NCI-H1694 (cell line): ENCODE data around the gene IL15.
"Not testable (repeated sequence)": the region's sequence is repeated elsewhere in the genome, so short reads cannot be mapped to it uniquely, and the experiment has no call there.

ENCODE experiments used
- DNase-seq: peaks from one replicate; lab custom pipeline; 2025; lab: John Stamatoyannopoulos, UW

Gene IL15, protein sequence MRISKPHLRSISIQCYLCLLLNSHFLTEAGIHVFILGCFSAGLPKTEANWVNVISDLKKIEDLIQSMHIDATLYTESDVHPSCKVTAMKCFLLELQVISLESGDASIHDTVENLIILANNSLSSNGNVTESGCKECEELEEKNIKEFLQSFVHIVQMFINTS

DNA sequence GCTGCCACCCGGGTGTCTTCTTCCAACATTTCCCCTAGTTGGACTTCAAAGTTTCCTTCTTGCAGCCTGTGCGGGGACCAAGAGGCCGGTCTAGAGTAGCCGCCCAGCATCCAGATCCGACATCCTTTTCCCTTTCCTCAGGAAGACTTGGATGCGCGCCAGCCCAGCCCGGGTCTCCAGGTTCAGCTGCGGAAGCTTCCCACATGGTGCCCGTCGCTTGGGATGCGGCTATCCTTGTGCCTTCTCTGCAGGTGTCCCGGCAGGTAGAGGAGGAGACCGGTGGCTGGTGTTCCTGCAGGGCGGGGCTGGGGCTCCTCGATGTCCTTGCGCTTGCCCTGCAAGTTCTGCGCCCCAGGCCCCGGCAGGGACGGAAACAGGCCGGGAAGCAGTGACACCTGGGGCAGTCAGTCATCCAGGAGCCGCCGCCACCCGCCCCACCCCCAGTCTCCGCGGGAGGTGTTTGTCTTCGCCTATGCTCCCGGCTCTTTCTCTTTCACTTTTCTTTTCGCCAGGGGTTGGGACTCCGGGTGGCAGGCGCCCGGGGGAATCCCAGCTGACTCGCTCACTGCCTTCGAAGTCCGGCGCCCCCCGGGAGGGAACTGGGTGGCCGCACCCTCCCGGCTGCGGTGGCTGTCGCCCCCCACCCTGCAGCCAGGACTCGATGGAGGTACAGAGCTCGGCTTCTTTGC, at the start of gene IL15:
Gene IL15 (plus strand): TSS at position 502 of the 689 bp plus-strand sequence. CDS start 82,882 bp downstream, outside the sequence.
- DNase-seq: no peak

DNA sequence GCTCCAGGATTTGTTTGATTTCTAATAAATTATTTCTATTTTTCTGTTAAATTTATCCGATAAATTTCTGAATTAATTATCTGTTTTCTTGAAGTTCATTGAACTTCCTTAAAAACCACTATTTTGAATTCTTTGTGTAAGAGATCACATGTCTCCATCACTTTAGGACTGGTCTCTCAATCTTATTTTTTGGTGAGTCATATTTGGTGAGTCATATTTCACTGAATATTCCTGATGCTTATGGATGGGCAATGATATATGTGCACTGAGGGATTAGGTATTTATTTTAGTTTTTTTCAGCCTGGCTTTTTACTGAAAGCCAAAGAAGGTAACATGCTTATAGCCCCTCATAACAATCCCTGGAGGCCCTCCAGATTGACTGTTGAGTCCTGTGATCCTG, 48.5 kb upstream of the IL15 start:
- no peak for DNase-seq

DNA sequence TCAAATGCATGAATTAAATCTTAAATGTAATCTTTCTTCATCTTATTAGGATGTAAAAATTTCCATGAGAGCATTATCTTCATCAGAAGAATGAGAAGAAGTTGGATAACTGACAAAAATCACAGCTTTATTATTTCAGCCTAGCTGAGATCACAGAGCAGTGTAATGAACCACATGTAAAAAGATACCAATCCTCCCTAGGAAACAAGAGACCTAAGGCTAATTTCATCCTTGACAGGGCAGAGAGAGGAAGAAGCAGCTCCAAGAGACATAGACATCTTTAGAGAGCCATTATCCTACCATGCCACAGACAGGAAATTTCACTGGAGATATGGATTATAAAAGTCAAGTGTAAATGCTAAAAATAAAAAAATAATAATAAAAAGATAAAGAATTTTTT, 40.9 kb upstream of the IL15 start:
- no peak for DNase-seq

DNA sequence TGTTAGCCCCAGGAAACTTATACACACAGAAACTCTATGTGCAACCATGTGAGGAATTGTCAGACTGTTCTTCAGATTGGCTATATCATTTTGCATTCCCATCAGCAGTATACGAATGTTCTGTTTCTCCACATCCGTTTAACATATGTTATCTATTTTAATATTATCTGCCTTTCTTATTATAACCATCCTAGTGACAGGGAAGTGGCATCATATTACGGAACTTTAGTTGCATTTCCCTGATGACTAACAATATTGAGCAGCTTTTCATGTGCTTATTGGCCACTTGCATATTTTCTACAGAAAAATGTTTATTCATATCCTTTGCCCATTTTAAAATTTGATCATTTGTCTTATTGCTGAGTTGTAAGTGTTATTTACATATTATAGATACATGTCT, 36.5 kb upstream of the IL15 start:
- no peak for DNase-seq

DNA sequence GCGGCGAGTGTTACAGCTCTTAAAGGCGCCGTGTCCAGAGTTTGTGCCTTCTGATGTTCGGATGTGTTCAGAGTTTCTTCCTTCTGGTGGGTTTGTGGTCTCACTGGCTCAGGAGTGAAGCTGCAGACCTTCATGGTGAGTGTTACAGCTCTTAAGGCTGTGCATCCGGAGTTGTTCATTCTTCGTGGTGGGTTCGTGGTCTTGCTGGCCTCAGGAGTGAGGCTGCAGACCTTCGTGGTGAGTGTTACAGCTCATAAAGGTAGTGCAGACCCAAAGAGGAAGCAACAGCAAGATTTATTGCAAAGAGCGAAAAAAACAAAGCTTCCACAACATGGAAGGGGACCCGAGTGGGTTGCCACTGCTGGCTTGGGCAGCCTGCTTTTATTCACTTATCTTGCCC, 31.7 kb upstream of the IL15 start:
- DNase-seq: not testable (repeated sequence)

DNA sequence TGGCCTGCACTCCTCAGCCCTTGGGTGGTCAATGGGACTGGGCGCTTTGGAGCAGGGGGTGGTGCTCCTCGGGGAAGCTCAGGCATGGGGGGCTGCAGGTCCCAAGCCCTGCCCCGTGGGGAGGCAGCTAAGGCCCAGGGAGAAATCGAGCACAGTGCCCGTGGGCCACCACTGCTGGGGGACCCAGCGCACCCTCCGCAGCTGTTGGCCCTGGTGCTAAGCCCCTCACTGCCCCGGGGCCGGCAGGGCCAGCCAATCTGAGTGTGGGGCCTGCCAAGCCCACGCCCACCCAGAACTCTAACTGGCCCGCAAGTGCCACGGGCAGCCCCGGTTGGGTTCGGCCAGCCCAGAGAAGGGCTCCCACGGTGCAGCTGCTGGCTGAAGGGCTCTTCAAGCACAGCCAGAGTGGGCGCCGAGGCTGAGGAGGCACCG, 30.9 kb upstream of the IL15 start:
- no peak for DNase-seq

DNA sequence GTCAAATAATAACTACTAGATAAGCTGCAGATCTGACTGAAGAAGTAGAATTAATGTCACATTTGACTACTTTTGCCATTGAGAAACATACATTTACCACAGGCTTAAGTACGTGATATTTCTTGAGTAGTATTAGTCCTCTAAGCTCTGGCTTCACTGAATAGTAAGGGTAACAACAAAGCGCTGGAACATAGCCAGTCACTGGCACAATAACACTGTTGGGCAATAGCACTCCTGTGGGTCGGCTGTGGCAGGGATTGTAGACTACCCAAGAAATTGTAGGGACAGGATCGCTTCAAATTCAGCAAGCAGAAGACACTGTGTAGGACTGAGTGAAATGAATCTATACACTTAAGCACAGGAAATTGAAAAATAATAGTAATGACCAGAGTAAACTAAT, 27.1 kb upstream of the IL15 start:
- DNase-seq: no peak

DNA sequence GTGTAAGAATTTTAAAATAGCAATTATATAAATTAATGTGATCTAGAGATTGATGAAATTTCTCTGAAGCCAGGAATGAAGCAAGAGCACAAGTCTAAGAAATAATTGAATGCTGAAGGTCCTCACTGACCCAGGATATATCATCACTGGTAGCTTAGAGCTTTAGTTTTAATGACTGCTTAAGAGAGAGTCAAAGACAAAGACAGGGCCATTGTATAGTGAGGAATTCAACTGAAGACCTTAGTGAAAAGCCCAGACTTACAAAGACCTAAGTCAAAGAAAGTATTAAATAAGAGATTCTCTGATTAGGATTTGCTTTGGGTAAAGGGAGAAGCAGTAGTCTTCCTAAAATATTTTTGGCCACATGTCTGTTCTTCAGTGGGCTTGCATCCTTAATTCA, 26.0 kb upstream of the IL15 start:
- DNase-seq: no peak

DNA sequence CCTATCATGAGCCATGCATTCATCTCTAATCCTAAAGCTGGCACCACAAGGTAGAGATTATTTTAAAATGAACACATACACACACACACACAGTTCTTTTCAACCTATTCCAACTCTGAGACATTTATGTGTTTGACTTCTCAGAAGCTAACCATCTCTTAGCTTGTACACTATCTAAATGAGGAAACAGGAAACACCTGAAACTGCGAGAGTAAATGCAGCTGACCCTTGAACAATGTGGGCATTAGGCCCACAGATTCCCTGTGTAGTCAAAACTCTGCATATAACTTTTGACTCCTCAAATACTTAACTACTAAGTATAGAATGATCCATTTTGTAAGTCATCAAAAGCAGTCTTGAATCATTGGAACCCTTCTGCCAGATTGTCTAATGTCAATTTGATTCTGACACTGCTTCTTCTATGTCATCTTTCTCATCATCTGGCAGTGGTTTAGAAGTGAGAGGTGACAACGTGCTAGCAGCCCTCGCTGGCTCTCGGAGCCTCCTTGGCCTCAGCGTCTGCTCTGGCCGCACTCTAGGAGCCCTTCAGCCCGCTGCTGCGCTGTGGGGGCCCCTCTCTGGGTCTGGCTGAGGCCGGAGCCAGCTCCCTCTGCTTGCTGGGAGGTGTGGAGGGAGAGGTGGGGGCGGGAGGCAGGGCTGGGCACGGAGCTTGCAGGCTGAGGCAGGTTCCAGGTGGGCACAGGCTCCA, 21.4 kb upstream of the IL15 start:
- no peak for DNase-seq

DNA sequence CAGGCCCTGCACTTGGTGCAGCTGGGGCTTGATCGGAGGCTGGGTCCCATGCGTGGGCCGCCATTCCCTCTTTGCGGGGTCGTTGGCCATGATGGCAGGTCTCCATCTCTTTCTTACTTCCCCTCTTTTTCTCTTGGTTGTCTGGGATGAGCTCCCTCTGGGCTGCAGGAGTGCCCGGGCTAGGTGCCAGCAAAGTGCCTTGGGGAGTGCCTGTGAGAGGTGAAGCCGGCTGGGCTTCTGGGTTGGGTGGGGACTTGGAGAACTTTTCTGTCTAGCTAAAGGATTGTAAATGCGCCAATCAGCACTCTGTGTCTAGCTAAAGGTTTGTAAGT, 20.8 kb upstream of the IL15 start:
- not testable (repeated sequence) for DNase-seq

DNA sequence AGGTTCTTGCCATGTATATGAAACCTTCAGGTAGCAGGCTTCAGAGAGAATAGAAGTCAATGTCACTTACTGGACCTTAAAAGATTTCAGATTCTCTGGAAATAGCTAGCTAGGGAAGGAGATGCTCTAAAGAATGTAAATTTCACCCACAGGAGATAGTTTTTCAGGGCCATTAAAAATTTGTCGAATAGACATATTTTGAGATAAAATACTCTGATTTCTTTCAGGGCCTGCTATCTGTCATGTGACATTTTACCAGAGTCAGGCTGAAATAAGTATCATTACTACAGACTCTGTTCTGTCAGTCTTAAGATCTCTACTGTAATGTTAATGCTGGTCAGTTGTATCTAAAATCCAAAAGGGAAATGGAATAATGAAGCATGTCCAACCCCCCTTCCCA, 15.7 kb upstream of the IL15 start:
- no peak for DNase-seq

DNA sequence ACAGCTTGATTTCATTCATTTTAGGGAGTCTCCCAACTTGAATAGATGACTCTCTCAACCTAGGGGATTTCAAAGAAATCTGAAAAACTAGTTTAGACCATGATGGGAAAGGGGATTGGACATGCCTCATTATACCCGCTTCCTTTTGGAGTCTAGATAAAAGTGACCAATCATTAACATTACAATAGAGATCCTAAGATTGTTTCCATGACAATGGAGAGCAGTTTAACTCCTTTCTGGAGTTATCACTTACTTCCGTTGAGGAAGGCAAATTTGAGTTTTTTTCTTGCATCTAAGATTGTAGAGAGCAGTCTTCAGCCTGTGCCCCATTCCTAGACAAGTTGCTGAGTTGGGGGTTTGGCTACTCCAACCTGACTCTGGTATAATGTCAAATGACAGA, 11.4 kb upstream of the IL15 start:
- DNase-seq: no peak

DNA sequence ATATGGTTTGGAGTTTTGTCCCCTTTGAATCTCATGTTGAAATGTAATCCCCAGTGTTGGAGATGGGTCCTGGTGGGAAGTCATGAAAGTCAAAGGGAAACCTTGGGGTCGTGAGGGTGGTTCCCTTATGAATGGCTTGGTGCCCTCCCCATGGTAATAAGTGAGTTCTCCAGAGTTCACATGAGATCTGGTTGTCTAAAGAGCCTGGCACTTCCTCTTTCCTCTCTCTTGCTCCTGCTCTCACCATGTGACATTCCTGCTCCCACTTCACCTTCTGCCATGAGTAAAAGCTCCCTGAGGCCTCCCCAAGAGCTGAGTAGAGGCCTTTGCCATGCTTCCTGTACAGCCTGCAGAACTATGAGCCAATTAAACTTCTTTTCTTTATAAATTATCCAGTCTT, 5.5 kb upstream of the IL15 start:
- no peak for DNase-seq

DNA sequence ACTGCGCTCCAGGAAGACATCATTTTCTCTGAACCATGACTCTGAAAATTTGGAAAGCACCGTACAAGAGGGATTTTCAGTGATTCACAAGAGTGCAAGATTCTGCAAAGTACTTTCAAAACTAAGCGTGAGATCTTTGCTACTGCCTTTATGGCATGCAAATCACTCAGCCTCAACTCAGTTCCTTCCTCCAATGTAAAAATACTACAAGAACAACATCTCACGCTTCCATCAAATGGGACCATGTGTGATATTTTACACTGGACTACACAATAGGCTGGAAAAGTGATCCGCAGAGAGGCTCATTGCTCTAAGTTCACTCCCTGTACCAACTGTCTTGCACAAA, 674 bp upstream of the IL15 start:
- no peak for DNase-seq

DNA sequence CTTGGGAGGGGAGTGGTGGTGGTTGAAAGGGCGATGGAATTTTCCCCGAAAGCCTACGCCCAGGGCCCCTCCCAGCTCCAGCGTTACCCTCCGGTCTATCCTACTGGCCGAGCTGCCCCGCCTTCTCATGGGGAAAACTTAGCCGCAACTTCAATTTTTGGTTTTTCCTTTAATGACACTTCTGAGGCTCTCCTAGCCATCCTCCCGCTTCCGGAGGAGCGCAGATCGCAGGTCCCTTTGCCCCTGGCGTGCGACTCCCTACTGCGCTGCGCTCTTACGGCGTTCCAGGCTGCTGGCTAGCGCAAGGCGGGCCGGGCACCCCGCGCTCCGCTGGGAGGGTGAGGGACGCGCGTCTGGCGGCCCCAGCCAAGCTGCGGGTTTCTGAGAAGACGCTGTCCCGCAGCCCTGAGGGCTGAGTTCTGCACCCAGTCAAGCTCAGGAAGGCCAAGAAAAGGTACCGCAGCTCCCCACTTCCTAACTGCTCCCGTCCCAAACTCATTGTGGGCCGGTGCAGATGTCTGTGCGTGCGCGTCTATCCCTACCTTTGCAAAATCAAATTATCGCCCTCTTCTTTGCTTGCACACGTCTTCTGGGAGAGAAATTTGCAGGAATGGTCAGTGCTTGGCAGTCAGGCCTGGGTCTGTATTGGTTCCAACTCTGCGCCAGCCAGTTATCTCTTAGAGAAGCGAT, 533 bp downstream of the IL15 start:
- no peak for DNase-seq

DNA sequence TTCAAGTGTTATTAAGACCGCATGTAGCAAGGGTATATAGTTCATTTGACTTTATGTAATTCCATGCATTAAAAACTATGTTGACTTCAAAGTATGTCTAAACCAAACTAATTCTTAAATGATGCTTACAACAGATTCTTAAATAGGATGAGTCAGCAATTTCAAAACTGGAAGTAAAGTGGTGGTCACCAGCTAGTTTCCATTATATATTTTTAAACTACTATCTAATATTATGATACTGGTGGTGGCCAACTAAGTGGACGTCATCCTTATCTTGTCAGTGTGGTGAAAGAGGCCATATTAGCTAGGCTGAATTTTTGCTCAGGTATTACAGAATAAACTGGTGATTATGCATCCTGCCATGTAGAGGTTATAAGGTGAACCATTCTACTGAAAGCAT, 1.2 kb downstream of the IL15 start:
- DNase-seq: no peak

DNA sequence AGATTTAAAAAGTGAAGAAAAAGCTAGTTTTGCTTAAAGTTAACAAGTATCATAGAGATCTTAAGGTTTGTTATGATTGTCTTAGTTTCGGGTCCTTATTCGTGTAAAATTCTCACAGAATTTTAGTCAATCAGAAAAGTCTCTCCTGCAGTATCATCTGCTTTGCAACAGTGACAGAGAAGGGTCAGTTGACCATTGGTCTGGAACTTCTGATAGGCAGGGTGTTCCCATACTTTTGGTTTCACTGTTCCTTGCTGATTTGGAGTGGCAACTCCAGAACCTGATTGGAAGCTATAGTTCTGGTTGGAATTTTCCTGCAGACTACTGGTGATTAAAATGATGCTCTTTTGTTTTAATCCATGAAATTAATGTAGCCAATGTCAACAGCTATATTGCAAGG, 1.8 kb downstream of the IL15 start:
- DNase-seq: no peak

DNA sequence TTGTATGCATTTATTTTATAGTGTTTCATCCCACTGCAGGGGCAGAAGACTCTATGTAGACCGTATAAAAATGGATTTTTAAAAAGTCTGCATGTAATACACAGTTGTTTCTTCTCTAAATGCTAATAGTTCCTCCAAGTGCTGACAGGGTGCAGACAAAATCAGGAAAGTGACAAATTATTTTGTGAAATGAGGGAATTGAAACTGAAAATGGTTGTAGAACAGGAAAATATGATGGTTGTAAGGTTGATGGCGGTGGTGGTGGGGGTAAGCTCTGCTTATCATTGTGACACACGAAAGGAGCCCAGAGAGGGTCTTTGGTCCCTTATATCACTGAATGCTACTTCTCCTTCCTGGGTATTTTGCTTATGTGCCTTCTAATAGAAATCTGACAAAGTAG, 4.3 kb downstream of the IL15 start:
- no peak for DNase-seq

DNA sequence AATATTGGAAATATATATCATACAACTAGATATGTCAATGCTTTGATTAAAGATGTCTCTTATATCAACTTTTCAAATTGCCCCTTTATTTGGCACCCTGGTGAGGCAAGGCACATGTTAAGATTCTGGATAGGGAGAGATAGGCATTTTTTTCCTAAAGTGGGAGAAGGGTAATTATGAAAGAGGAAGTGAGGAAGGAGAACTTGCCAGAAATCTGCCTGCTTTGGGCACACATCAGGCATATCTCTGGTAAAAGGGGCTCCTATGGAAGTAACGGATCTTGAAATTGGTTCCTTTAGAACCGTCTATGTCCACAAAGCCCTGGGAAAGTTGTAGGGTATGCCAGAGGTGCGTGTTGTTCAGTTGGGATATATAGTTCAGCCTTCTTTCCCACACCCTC, 5.7 kb downstream of the IL15 start:
- no peak for DNase-seq

DNA sequence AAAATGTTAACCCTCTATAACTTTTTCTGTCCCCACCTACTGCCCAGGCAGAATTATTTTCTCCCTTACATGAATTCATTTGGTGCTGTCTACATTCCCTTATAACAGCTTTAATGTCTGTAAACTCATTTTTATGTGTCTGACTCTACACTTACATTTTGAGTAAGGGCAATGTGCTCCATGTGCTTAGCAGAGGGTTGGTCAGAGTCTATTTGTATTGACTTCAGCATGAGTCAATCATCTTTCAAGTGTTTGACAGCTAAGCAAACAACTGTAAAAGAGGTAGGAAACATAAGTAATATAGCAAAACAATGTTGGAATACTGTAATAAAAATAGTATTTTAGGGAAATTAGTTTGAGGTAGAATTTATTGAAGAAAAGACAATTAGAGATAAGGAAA, 6.3 kb downstream of the IL15 start:
- DNase-seq: no peak

DNA sequence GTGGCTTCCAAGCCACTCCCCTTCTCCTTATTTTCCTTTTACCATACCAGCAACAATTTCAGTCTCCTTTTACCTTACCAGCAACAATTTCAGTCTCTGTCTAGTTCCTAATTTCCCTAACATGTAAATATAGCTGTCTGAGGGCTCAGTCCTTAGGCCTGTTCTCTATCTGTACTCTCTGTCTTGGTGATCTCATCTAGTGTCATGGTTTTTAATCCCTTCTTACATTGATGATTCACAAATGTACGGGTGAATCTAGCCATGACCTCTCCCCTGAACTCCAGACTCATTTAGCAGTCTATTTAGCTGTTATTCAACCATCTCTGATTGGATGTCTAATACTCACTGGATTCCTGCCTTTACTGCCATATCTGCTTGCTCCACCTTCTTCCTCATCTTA, 7.2 kb downstream of the IL15 start:
- DNase-seq: no peak

DNA sequence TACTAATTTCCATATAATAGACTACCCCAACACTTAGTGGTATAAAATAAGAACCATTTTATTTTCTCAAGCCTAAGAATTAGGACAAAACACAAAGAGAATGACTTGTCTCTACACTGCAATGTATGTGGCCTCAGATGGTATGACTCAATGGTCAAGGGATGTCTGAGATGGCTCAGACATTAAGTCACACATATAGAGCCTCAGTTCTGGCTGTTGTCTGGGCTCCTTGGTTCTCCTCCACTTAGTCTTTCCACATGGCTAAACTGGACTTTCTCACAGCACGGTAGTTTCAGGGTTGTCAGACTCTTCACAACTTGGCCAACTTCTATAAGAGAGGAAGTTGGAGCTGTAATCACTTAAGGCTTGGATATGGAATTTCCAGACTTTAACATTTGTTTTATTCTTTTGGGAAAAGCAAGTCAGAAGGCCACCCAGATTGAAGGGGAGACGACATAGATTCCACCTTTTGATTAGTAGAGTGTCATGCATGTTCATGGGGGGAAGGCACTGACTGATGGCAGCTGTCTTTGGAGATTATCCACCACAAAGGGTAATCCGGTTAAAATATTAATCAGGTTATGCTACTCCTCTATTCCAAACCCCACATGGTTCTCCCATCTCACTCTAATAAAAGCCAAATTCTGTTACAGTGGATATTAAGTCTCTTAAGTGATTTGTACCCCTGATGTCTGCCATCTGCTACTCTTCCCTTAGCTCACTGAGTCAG, 9.4 kb downstream of the IL15 start:
- no peak for DNase-seq

DNA sequence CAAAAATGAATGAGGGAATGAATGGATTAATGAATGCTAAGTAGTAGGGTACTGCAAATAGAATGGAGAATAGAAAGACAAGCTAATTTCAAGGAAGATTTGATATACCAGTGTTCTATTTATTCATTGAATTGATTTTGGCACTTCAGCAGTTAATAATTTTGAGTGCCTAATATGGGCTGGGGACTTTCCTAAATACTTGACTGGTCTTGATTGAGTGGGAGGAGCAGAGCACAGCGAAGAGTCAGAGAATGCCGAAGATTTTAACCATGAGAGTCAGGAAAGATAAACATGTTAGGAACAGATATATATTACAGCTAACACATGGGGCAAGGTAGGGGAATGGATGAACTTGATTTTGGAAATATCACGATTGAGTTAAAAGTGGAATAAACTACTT, 10.6 kb downstream of the IL15 start:
- DNase-seq: no peak
